ENCODE measurements around the gene THAP8.

DNA sequence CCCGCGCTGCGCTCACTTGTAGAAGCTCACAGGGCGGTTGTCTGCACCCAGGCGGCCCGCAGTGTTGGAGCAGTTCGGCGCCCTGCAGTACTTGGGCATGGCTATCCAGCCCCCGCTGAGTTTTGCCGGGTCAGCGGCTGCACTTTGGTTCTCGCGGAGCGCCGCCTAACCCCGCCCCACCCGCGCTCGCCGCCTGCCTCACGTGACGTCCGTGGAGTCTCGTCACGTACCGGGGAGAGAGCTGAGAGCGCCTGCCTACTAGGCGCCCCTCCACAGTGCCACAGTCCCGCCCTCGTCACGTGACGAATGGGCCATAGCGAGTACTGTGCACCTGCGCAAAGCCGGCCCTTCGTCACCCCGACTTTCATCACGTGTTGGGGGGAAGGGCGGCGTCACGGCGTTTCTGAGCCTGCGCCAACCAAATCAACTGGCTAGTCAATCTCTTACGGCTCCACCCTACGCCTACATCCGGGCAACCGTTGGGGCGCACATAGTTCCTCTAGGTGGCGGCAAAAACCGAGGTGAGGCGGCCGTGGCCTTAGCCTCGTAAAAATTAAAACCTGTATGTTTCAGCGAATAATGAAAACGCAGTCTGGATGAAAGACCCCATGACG, at the start of gene THAP8:
- TF ChIP-seq HDGF (IDR thresholded peaks at IDR 0.05; ENCODE audit: borderline replicate concordance) (0 out of 2 replicates have a peak, but pooled peaks have one; percentile 31), CTBP1 (IDR thresholded peaks at IDR 0.05; ENCODE audit: borderline replicate concordance) (no peak), ELF4 (IDR thresholded peaks at IDR 0.05) (no peak), FOXA1 (IDR thresholded peaks at IDR 0.05) (no peak), TARDBP (IDR thresholded peaks at IDR 0.05) (0 out of 2 replicates have a peak, but pooled peaks have one; percentile 22), NFRKB (IDR thresholded peaks at IDR 0.05) (no peak), BHLHE40 (IDR thresholded peaks at IDR 0.05; ENCODE audit: borderline replicate concordance) (peak; percentile 45; the same call in 1 of the 2 replicates), ZNF384 (IDR thresholded peaks at IDR 0.05) (no peak), FOXM1 (IDR thresholded peaks at IDR 0.05; ENCODE audit: borderline replicate concordance) (no peak), SP1 (IDR thresholded peaks at IDR 0.05) (no peak), PKNOX1 (IDR thresholded peaks at IDR 0.05) (peak; percentile 83)
